ENCODE data around the gene DNM3.
"Not testable (repeated sequence)": the region's sequence is repeated elsewhere in the genome, so short reads cannot be mapped to it uniquely, and the experiment has no call there.

Gene DNM3

DNA sequence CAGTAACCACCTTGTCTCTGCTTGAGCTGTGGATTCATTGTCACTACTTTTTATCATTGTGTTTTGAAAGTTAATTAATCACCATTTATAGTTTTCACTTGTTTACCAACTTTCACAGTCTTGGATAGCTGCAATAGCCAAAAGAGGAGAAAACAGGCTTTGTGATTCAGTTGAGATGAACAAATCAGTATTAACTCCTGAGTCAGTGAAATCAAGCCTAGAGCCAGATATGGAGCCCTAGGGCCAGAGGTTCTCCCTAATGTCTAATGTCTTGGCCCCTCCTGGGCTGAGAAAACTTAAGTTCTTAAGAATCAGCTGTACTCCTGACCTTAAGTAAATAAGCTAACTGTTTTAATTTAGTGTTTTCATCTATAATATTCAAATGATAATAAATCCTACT is 228.8 kb downstream of the DNM3 start:
- no peak overlapping the region for H3K4me3 ChIP-seq (ENCODE audit: low read depth, low read length)
- TF ChIP-seq, protein P1, sequence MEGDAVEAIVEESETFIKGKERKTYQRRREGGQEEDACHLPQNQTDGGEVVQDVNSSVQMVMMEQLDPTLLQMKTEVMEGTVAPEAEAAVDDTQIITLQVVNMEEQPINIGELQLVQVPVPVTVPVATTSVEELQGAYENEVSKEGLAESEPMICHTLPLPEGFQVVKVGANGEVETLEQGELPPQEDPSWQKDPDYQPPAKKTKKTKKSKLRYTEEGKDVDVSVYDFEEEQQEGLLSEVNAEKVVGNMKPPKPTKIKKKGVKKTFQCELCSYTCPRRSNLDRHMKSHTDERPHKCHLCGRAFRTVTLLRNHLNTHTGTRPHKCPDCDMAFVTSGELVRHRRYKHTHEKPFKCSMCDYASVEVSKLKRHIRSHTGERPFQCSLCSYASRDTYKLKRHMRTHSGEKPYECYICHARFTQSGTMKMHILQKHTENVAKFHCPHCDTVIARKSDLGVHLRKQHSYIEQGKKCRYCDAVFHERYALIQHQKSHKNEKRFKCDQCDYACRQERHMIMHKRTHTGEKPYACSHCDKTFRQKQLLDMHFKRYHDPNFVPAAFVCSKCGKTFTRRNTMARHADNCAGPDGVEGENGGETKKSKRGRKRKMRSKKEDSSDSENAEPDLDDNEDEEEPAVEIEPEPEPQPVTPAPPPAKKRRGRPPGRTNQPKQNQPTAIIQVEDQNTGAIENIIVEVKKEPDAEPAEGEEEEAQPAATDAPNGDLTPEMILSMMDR (conservative IDR thresholded peaks at IDR 0.05; ENCODE audit: low read depth, low read length): no peak
- DNase-seq (ENCODE audit: low read depth): no peak

DNA sequence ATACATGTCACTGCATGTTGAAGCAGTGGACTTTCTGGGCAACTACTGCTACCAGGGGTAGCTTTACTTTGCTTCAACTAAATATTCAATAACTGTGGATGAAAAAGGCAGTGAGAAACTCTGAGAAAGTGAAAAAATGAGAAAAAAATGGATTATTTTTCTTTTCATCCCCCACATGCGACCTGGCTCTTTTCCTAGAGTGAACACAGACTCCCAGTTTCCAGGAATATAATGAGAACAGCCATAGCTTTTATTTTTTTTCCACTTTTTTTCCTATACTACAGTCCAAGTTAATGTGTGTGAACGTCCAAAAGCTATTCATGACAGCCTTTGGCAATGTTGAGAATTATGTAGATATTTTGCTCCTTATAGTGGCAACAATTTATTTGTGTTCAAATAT is 230.4 kb downstream of the DNM3 start:
- TF ChIP-seq, protein P1 (conservative IDR thresholded peaks at IDR 0.05; ENCODE audit: low read depth, low read length): no peak
- H3K4me3 ChIP-seq (ENCODE audit: low read depth, low read length): no peak overlapping the region
- DNase-seq (ENCODE audit: low read depth): no peak

GRCh38 chr1:172079859-172080258 is 238.6 kb downstream of the DNM3 start:
- DNase-seq (ENCODE audit: low read depth); H3K4me3 ChIP-seq (ENCODE audit: low read depth, low read length): not testable (repeated sequence)

DNA sequence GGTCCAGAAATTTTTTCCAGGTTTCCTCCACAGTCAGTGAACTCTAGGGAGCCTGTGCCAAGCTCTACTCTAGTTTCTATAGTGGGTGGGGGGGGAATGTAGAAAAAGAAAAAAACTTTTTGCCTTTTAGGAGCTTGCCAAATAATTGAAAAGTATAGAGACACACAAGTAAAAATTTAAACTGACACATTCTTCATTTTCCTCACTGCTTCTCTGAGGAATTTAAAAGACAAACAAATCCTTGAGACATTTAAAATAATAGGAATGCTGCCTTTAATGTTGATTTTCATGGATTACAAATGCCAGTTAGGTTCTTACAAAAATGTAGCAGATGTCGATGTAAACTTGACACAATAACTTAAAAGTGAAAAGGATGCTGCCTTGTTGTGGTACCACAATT is 241.9 kb downstream of the DNM3 start:
- H3K4me3 ChIP-seq (ENCODE audit: low read depth, low read length): no peak overlapping the region
- TF ChIP-seq, protein P1 (conservative IDR thresholded peaks at IDR 0.05; ENCODE audit: low read depth, low read length): no peak
- DNase-seq (ENCODE audit: low read depth): no peak

- no peak for DNase-seq (ENCODE audit: low read depth)
- H3K4me3 ChIP-seq (ENCODE audit: low read depth, low read length): no peak overlapping the region
- TF ChIP-seq, protein P1 (conservative IDR thresholded peaks at IDR 0.05; ENCODE audit: low read depth, low read length): no peak
Measured at GRCh38 chr1:172084876-172085275, 243.6 kb downstream of the DNM3 start.

- TF ChIP-seq, protein P1 (conservative IDR thresholded peaks at IDR 0.05; ENCODE audit: low read depth, low read length): no peak
- DNase-seq (ENCODE audit: low read depth): no peak
- no peak overlapping the region for H3K4me3 ChIP-seq (ENCODE audit: low read depth, low read length)
Measured at GRCh38 chr1:172085317-172085716, 244.0 kb downstream of the DNM3 start.

GRCh38 chr1:172086137-172086536 is 244.8 kb downstream of the DNM3 start:
- TF ChIP-seq, protein P1 (conservative IDR thresholded peaks at IDR 0.05; ENCODE audit: low read depth, low read length): no peak
- no peak for DNase-seq (ENCODE audit: low read depth)
- no peak overlapping the region for H3K4me3 ChIP-seq (ENCODE audit: low read depth, low read length)

GRCh38 chr1:172088256-172088655 is 247.0 kb downstream of the DNM3 start:
- TF ChIP-seq, protein P1 (conservative IDR thresholded peaks at IDR 0.05; ENCODE audit: low read depth, low read length): no peak

More at GRCh38 chr1:172088256-172088655, 247.0 kb downstream of the DNM3 start:
- H3K4me3 ChIP-seq (ENCODE audit: low read depth, low read length): no peak overlapping the region
- DNase-seq (ENCODE audit: low read depth): no peak

Data from choroid plexus epithelial cell (primary cell).